WTC11 (cell line): ENCODE results near the gene SIM1. TPM values are rescaled to one million over a fixed set of nuclear protein-coding genes. Genes with fewer than 3 reads are reported as not detected.
A peak's percentile ranks its signal among the peaks of the same experiment; 100 is the strongest.

Experiments used
- ATAC-seq: fragments of 200-7000 bp; cut with Tn5 transposase; 2 replicates; pipeline ENCODE4 v1.10.0; 2021; ENCODE audit warnings: mild to moderate bottlenecking, moderate library complexity
- CTCF ChIA-PET: fragments of 300-600 bp; sonication (Branson Sonifier 250); formaldehyde crosslinking; loops from one replicate; lab custom pipeline; 2021; ENCODE audit warnings: antibody characterized with exemption; lab: Charles Lee
- POLR2A ChIA-PET: fragments of 350-600 bp; sonication (Branson Sonifier 250); formaldehyde crosslinking; loops from one replicate; lab custom pipeline; 2021; ENCODE audit warnings: antibody characterized with exemption; lab: Charles Lee
- DNase-seq: peaks from one replicate; pipeline ENCODE4 v3.0.0; 2021; ENCODE audit warnings: low spot score
- H3K27ac Mint-ChIP-seq: 2 replicates; pipeline ENCODE4 v1.8.0; 2021; ENCODE audit warnings: mixed read lengths
- H3K27me3 Mint-ChIP-seq: 2 replicates; pipeline ENCODE4 v1.8.0; 2021; ENCODE audit warnings: low read depth, mild to moderate bottlenecking, moderate library complexity, mixed read lengths
- H3K36me3 Mint-ChIP-seq: 2 replicates; pipeline ENCODE4 v1.8.0; 2021; ENCODE audit warnings: mixed read lengths
- H3K4me1 Mint-ChIP-seq: 2 replicates; pipeline ENCODE4 v1.8.0; 2022; ENCODE audit warnings: mixed read lengths
- H3K4me3 Mint-ChIP-seq: 2 replicates; pipeline ENCODE4 v1.8.0; 2021; ENCODE audit warnings: mild to moderate bottlenecking, moderate library complexity, mixed read lengths
- H3K9me3 Mint-ChIP-seq: 2 replicates; pipeline ENCODE4 v1.8.0; 2021; ENCODE audit warnings: mixed read lengths
- AR ChIP-seq: fragments of 250-450 bp; sonication (Bioruptor Pico); IDR thresholded peaks from 2 replicates; pipeline ENCODE4 v1.9.0; 2021; ENCODE audit warnings: mild to moderate bottlenecking
- ESRRA ChIP-seq: sonication (generic); formaldehyde crosslinking; IDR thresholded peaks from 2 replicates; pipeline ENCODE4 v1.8.1; 2022; ENCODE audit warnings: mild to moderate bottlenecking, missing genetic modification reagents, borderline replicate concordance
- GABPB1 ChIP-seq: sonication (generic); formaldehyde crosslinking; IDR thresholded peaks from 2 replicates; pipeline ENCODE4 v1.8.1; 2023; ENCODE audit warnings: mild to moderate bottlenecking, missing genetic modification reagents
- NFYB ChIP-seq: sonication (generic); formaldehyde crosslinking; conservative IDR thresholded peaks from 2 replicates; pipeline ENCODE4 v1.8.0; 2022; ENCODE audit warnings: low read depth, missing genetic modification reagents
- SMAD4 ChIP-seq: sonication (generic); formaldehyde crosslinking; IDR thresholded peaks from 2 replicates; pipeline ENCODE4 v1.8.0; 2022; ENCODE audit warnings: mild to moderate bottlenecking, missing genetic modification reagents
- ZNF416 ChIP-seq: fragments of 250-450 bp; sonication (Bioruptor Pico); IDR thresholded peaks from 2 replicates; pipeline ENCODE4 v1.9.0; 2021; ENCODE audit warnings: mild to moderate bottlenecking, inconsistent platforms
- ZNF671 ChIP-seq: fragments of 250-450 bp; sonication (Bioruptor Pico); IDR thresholded peaks from 2 replicates; pipeline ENCODE4 v1.8.0; 2021; ENCODE audit warnings: mild to moderate bottlenecking
- total RNA-seq: library from RNA; stranded (reverse); gene quantifications from 3 replicates; pipeline ENCODE4 v1.2.3, GENCODE V29; 2021
- TF ChIP-seq, protein P1 (sequence below): fragments of 250-450 bp; sonication (Bioruptor Pico); IDR thresholded peaks from 2 replicates; pipeline ENCODE4 v2.1.2; 2022; ENCODE audit warnings: mild to moderate bottlenecking, moderate library complexity
- TF ChIP-seq, protein P2 (sequence below): sonication (generic); formaldehyde crosslinking; IDR thresholded peaks from 2 replicates; pipeline ENCODE4 v1.8.0; 2022; ENCODE audit warnings: mild to moderate bottlenecking, missing genetic modification reagents
- TF ChIP-seq, protein P3 (sequence below): sonication (generic); formaldehyde crosslinking; IDR thresholded peaks from 2 replicates; pipeline ENCODE4 v1.8.0; 2022; ENCODE audit warnings: mild to moderate bottlenecking, missing genetic modification reagents
- TF ChIP-seq, protein P4 (sequence below): sonication (generic); formaldehyde crosslinking; IDR thresholded peaks from 2 replicates; pipeline ENCODE4 v1.8.1; 2022; ENCODE audit warnings: low read depth, missing genetic modification reagents, borderline replicate concordance
- TF ChIP-seq, protein P5 (sequence below): sonication (generic); formaldehyde crosslinking; IDR thresholded peaks from 2 replicates; pipeline ENCODE4 v1.8.0; 2022; ENCODE audit warnings: mild to moderate bottlenecking, missing genetic modification reagents

SIM1 gene
- total RNA-seq, 1 experiment from 2014 or later: 0.09 TPM

- H3K27ac Mint-ChIP-seq: no peak overlapping the region
- no peaks in the 10 kb centered on the region for H3K9me3 Mint-ChIP-seq
- peaks cover 49% of the 10 kb centered on the region for H3K4me1 Mint-ChIP-seq
- POLR2A ChIA-PET: interaction anchor here (0.6 kb wide), 1 partner anchor 32 kb away, joined by 3 read pairs; no protein-coding TSS in a partner anchor
- no peaks in the 10 kb centered on the region for H3K36me3 Mint-ChIP-seq
- peak overlapping the region; percentile 65 for H3K4me3 Mint-ChIP-seq
- peak; percentile 77 for DNase-seq
- CTCF ChIA-PET: interaction anchor here (0.5 to 1.6 kb wide), 6 partner anchors 7 to 347 kb away, joined by 3 to 9 read pairs (median 4); partner anchors contain the start of gene SIM1
- 0 out of 2 replicates have a peak, but pooled peaks have one; percentile 27 for TF ChIP-seq NFYB (CRISPR knock-in tag)
- TF ChIP-seq, protein P1, sequence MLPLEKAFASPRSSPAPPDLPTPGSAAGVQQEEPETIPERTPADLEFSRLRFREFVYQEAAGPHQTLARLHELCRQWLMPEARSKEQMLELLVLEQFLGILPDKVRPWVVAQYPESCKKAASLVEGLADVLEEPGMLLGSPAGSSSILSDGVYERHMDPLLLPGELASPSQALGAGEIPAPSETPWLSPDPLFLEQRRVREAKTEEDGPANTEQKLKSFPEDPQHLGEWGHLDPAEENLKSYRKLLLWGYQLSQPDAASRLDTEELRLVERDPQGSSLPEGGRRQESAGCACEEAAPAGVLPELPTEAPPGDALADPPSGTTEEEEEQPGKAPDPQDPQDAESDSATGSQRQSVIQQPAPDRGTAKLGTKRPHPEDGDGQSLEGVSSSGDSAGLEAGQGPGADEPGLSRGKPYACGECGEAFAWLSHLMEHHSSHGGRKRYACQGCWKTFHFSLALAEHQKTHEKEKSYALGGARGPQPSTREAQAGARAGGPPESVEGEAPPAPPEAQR (CRISPR knock-in tag): no peak
- TF ChIP-seq, all 79 proteins: peak for 1
- peak; percentile 53 for ATAC-seq
- H3K27me3 Mint-ChIP-seq: no peaks in the 10 kb centered on the region
Measured at GRCh38 chr6:100453701-100454521, 10.8 kb downstream of the SIM1 start.

GRCh38 chr6:100452998-100453397 lies 11.7 kb downstream of the SIM1 start:
- Mint-ChIP-seq H3K27ac (no peak overlapping the region), H3K4me3 (no peak overlapping the region), H3K4me1 (peaks cover 41% of the 10 kb centered on the region), H3K9me3 (no peaks in the 10 kb centered on the region), H3K36me3 (no peaks in the 10 kb centered on the region), H3K27me3 (no peaks in the 10 kb centered on the region)
- no peak for DNase-seq
- TF ChIP-seq, protein P2, sequence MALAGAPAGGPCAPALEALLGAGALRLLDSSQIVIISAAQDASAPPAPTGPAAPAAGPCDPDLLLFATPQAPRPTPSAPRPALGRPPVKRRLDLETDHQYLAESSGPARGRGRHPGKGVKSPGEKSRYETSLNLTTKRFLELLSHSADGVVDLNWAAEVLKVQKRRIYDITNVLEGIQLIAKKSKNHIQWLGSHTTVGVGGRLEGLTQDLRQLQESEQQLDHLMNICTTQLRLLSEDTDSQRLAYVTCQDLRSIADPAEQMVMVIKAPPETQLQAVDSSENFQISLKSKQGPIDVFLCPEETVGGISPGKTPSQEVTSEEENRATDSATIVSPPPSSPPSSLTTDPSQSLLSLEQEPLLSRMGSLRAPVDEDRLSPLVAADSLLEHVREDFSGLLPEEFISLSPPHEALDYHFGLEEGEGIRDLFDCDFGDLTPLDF: no peak
- TF ChIP-seq AR (CRISPR knock-in tag): no peak
- TF ChIP-seq ESRRA: no peak
- no peak for TF ChIP-seq ZNF416
- TF ChIP-seq, protein P3, sequence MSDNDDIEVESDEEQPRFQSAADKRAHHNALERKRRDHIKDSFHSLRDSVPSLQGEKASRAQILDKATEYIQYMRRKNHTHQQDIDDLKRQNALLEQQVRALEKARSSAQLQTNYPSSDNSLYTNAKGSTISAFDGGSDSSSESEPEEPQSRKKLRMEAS (CRISPR knock-in tag): no peak
- TF ChIP-seq ZNF671: no peak
- no peak for TF ChIP-seq SMAD4 (CRISPR knock-in tag)
- TF ChIP-seq, protein P4, sequence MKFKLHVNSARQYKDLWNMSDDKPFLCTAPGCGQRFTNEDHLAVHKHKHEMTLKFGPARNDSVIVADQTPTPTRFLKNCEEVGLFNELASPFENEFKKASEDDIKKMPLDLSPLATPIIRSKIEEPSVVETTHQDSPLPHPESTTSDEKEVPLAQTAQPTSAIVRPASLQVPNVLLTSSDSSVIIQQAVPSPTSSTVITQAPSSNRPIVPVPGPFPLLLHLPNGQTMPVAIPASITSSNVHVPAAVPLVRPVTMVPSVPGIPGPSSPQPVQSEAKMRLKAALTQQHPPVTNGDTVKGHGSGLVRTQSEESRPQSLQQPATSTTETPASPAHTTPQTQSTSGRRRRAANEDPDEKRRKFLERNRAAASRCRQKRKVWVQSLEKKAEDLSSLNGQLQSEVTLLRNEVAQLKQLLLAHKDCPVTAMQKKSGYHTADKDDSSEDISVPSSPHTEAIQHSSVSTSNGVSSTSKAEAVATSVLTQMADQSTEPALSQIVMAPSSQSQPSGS (CRISPR knock-in tag): no peak
- TF ChIP-seq, protein P5, sequence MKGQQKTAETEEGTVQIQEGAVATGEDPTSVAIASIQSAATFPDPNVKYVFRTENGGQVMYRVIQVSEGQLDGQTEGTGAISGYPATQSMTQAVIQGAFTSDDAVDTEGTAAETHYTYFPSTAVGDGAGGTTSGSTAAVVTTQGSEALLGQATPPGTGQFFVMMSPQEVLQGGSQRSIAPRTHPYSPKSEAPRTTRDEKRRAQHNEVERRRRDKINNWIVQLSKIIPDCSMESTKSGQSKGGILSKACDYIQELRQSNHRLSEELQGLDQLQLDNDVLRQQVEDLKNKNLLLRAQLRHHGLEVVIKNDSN: no peak
- POLR2A ChIA-PET: no interaction called here
- ATAC-seq: no peak
- CTCF ChIA-PET: interaction anchor here (0.5 to 1.6 kb wide), 4 partner anchors 8 to 337 kb away, joined by 3 to 9 read pairs (median 4); partner anchors contain the start of gene SIM1

- ChIA-PET CTCF (interaction anchor here (1.0 kb wide), 1 partner anchor 9 kb away, joined by 3 read pairs; no protein-coding TSS in a partner anchor), POLR2A (no interaction called here)
- H3K4me3 Mint-ChIP-seq: no peak overlapping the region
- peaks cover 34% of the 10 kb centered on the region for H3K4me1 Mint-ChIP-seq
- H3K27me3 Mint-ChIP-seq: no peaks in the 10 kb centered on the region
- H3K36me3 Mint-ChIP-seq: no peaks in the 10 kb centered on the region
- H3K9me3 Mint-ChIP-seq: no peaks in the 10 kb centered on the region
- ATAC-seq: no peak
- no peak for DNase-seq
- no peak overlapping the region for H3K27ac Mint-ChIP-seq
- TF ChIP-seq GABPB1 (CRISPR knock-in tag): no peak
- no peak for TF ChIP-seq ZNF416
Measured at GRCh38 chr6:100451577-100451976, 13.1 kb downstream of the SIM1 start.
